ENCODE results near the gene STYXL2.

Gene STYXL2

GRCh38 chr1:167077128-167077867 lies 16.6 kb upstream of the STYXL2 start:
- DNase-seq (ENCODE audit: low read depth): no peak
- H3K4me3 ChIP-seq (replicated peaks; ENCODE audit: low read depth, low read length): no peak overlapping the region
- TF ChIP-seq CTCF (IDR thresholded peaks at IDR 0.05; ENCODE audit: low read length, missing control alignments): no peak

- H3K4me3 ChIP-seq (replicated peaks; ENCODE audit: low read depth, low read length): no peak overlapping the region
- DNase-seq (ENCODE audit: low read depth): no peak
- TF ChIP-seq CTCF (IDR thresholded peaks at IDR 0.05; ENCODE audit: low read length, missing control alignments): no peak
Measured at GRCh38 chr1:167077868-167078210, 16.0 kb upstream of the STYXL2 start.

- no peak for DNase-seq (ENCODE audit: low read depth)
- no peak for TF ChIP-seq CTCF (IDR thresholded peaks at IDR 0.05; ENCODE audit: low read length, missing control alignments)
- H3K4me3 ChIP-seq (replicated peaks; ENCODE audit: low read depth, low read length): no peak overlapping the region
Measured at GRCh38 chr1:167081594-167082156, 12.2 kb upstream of the STYXL2 start.

- H3K4me3 ChIP-seq (replicated peaks; ENCODE audit: low read depth, low read length): no peak overlapping the region
- no peak for DNase-seq (ENCODE audit: low read depth)
- no peak for TF ChIP-seq CTCF (IDR thresholded peaks at IDR 0.05; ENCODE audit: low read length, missing control alignments)
Measured at GRCh38 chr1:167082511-167083027, 11.3 kb upstream of the STYXL2 start.

- H3K4me3 ChIP-seq (replicated peaks; ENCODE audit: low read depth, low read length): no peak overlapping the region
- no peak for DNase-seq (ENCODE audit: low read depth)
- TF ChIP-seq CTCF (IDR thresholded peaks at IDR 0.05; ENCODE audit: low read length, missing control alignments): no peak
Measured at GRCh38 chr1:167083066-167083665, 10.7 kb upstream of the STYXL2 start.

GRCh38 chr1:167083871-167084270 lies 10.0 kb upstream of the STYXL2 start:
- no peak for TF ChIP-seq CTCF (IDR thresholded peaks at IDR 0.05; ENCODE audit: low read length, missing control alignments)
- H3K4me3 ChIP-seq (replicated peaks; ENCODE audit: low read depth, low read length): no peak overlapping the region
- no peak for DNase-seq (ENCODE audit: low read depth)
